HG03457 (cell line): ENCODE results near the gene HLA-DQB1.
"Not testable (repeated sequence)": the region's sequence is repeated elsewhere in the genome, so short reads cannot be mapped to it uniquely, and the experiment has no call there.

ENCODE experiments used
- ATAC-seq: cut with Tn5 transposase; IDR thresholded peaks from one replicate; pipeline ENCODE4 v1.9.1; 2021; ENCODE audit warnings: moderate number of reproducible peaks; ENCODE audit not compliant: unreplicated experiment

The HLA-DQB1 gene

GRCh38 chr6:32662836-32663235 is 3.6 kb downstream of the HLA-DQB1 start:
- no peak for ATAC-seq

GRCh38 chr6:32662099-32662498 is 4.4 kb downstream of the HLA-DQB1 start:
- no peak for ATAC-seq

- ATAC-seq: no peak
Observed at GRCh38 chr6:32659856-32660595, 6.4 kb downstream of the HLA-DQB1 start.

GRCh38 chr6:32658268-32658897 is 8.1 kb downstream of the HLA-DQB1 start:
- no peak for ATAC-seq

- not testable (repeated sequence) for ATAC-seq
Observed at GRCh38 chr6:32657819-32658218, 8.6 kb downstream of the HLA-DQB1 start.

GRCh38 chr6:32657329-32657728 is 9.1 kb downstream of the HLA-DQB1 start:
- ATAC-seq: not testable (repeated sequence)

- no peak for ATAC-seq
Observed at GRCh38 chr6:32655203-32655710, 11.2 kb downstream of the HLA-DQB1 start.

GRCh38 chr6:32645047-32645703 is 21.3 kb downstream of the HLA-DQB1 start:
- ATAC-seq: no peak

- ATAC-seq: no peak
Observed at GRCh38 chr6:32643904-32644303, 22.6 kb downstream of the HLA-DQB1 start.

- ATAC-seq: no peak
Observed at GRCh38 chr6:32642720-32643106, 23.7 kb downstream of the HLA-DQB1 start.

GRCh38 chr6:32641785-32642719 is 24.4 kb downstream of the HLA-DQB1 start:
- not testable (repeated sequence) for ATAC-seq

- no peak for ATAC-seq
Observed at GRCh38 chr6:32641122-32641521, 25.3 kb downstream of the HLA-DQB1 start.

- no peak for ATAC-seq
Observed at GRCh38 chr6:32639440-32640394, 26.7 kb downstream of the HLA-DQB1 start.

- ATAC-seq: no peak
Observed at GRCh38 chr6:32638532-32639219, 27.8 kb downstream of the HLA-DQB1 start.

GRCh38 chr6:32637883-32638282 is 28.6 kb downstream of the HLA-DQB1 start:
- no peak for ATAC-seq

- no peak for ATAC-seq
Observed at GRCh38 chr6:32637219-32637880, 29.1 kb downstream of the HLA-DQB1 start, which contains the start of gene HLA-DQA1. HLA-DQA1 (plus strand) TSS chr6:32637406; CDS start chr6:32637459, 53 bp downstream.

GRCh38 chr6:32635526-32636123 is 30.8 kb downstream of the HLA-DQB1 start:
- no peak for ATAC-seq

- not testable (repeated sequence) for ATAC-seq
Observed at GRCh38 chr6:32629793-32630192, 36.7 kb downstream of the HLA-DQB1 start.
